Activated B cell treated with CpG ODN at 0.5 μM for 24 hours (primary cell): Measurements from ENCODE around the gene MCUR1. TPM values are rescaled to one million over a fixed set of nuclear protein-coding genes. Genes with fewer than 3 reads are reported as not detected.
"Not testable (repeated sequence)": the region's sequence is repeated elsewhere in the genome, so short reads cannot be mapped to it uniquely, and the experiment has no call there.

Source experiments
- ATAC-seq: fragments of 200-7000 bp; cut with Tn5 transposase; one replicate; pipeline ENCODE4 v1.10.0; 2021; ENCODE audit warnings: low read depth, mild to moderate bottlenecking, moderate library complexity
- CTCF ChIA-PET: fragments of 350-600 bp; sonication (Branson Sonifier 250); formaldehyde crosslinking; loops from one replicate; lab custom pipeline; 2021; ENCODE audit warnings: antibody characterized with exemption; lab: Charles Lee
- POLR2A ChIA-PET: fragments of 350-600 bp; sonication (Branson Sonifier 250); formaldehyde crosslinking; loops from one replicate; lab custom pipeline; 2021; ENCODE audit warnings: antibody characterized with exemption; lab: Charles Lee
- DNase-seq: peaks from one replicate; pipeline ENCODE4 v3.0.0; 2022
- H3K27ac Mint-ChIP-seq: one replicate; pipeline ENCODE4 v1.8.0; 2020; ENCODE audit warnings: mixed read lengths
- H3K27me3 Mint-ChIP-seq: one replicate; pipeline ENCODE4 v1.8.0; 2021; ENCODE audit warnings: mixed read lengths
- H3K36me3 Mint-ChIP-seq: one replicate; pipeline ENCODE4 v1.8.0; 2021; ENCODE audit warnings: low read depth, mixed read lengths
- H3K4me1 Mint-ChIP-seq: one replicate; pipeline ENCODE4 v1.8.0; 2021; ENCODE audit warnings: mixed read lengths
- H3K4me3 Mint-ChIP-seq: one replicate; pipeline ENCODE4 v1.8.0; 2020; ENCODE audit warnings: mild to moderate bottlenecking, mixed read lengths
- H3K9me3 Mint-ChIP-seq: one replicate; pipeline ENCODE4 v1.8.0; 2020; ENCODE audit warnings: mixed read lengths
- CTCF ChIP-seq: fragments of 200-600 bp; IDR thresholded peaks from one replicate; pipeline ENCODE4 v1.8.0; 2022; ENCODE audit warnings: antibody characterized with exemption, mild to moderate bottlenecking
- intact Hi-C: fragments of 100-400 bp; cut with micrococcal nuclease; formaldehyde crosslinking; loops from one replicate; pipeline ENCODE4 v1.15.1; 2024
- total RNA-seq: library from RNA; stranded (reverse); gene quantifications from 2 replicates; pipeline ENCODE4 v1.2.3, GENCODE V29; 2022

MCUR1 gene
- 13.6 and 14.1 TPM in 2 replicates for total RNA-seq

- Mint-ChIP-seq H3K36me3 (peaks cover 4% of the 10 kb centered on the region), H3K9me3 (no peaks in the 10 kb centered on the region), H3K27me3 (no peaks in the 10 kb centered on the region), H3K4me3 (peak within 1 kb of the TSS; percentile 91), H3K4me1 (peaks cover 32% of the 10 kb centered on the region), H3K27ac (peak within 1 kb of the TSS; percentile 87)
- POLR2A ChIA-PET: interaction anchor here (0.6 to 2.2 kb wide), 15 partner anchors 9 to 1431 kb away, joined by 3 to 16 read pairs (median 3); partner anchors contain the start of genes NOL7, RANBP9 and SIRT5
- intact Hi-C loops: loop anchor here (1.0 to 10.0 kb wide), 10 partner anchors 58 to 1510 kb away; partner anchors contain the start of genes CD83, GFOD1, JARID2 and NOL7
- CTCF ChIA-PET: interaction anchor here (1.0 kb wide), 2 partner anchors 199 to 309 kb away, joined by 3 read pairs; partner anchors contain the start of gene NOL7
- DNase-seq (peak; percentile 81), ATAC-seq (peak; percentile 83)
- TF ChIP-seq CTCF: no peak
These were observed at the start of gene MCUR1 for GRCh38 chr6:13814176-13814937. Gene MCUR1, minus strand, starts transcription at chr6:13814557. Its CDS starts 128 bp downstream, at chr6:13814429.

GRCh38 chr6:13863699-13864155 lies 49.4 kb upstream of the MCUR1 start:
- Mint-ChIP-seq H3K27me3 (peaks cover 36% of the 10 kb centered on the region), H3K36me3 (no peaks in the 10 kb centered on the region), H3K4me3 (no peak overlapping the region), H3K4me1 (peaks cover 7% of the 10 kb centered on the region), H3K27ac (no peak overlapping the region), H3K9me3 (peaks cover 4% of the 10 kb centered on the region)
- ChIA-PET CTCF (interaction anchor here (1.1 kb wide), 1 partner anchor 10 kb away, joined by 3 read pairs; no protein-coding TSS in a partner anchor), POLR2A (no interaction called here)
- ATAC-seq (no peak), DNase-seq (no peak)
- TF ChIP-seq CTCF: no peak
- intact Hi-C loops: no loop called here

GRCh38 chr6:13860556-13861185 lies 46.3 kb upstream of the MCUR1 start:
- H3K36me3 Mint-ChIP-seq, H3K9me3 Mint-ChIP-seq, POLR2A ChIA-PET, intact Hi-C loops, ATAC-seq, DNase-seq, H3K27ac Mint-ChIP-seq: not testable (repeated sequence)
- Mint-ChIP-seq H3K4me1 (peaks cover 13% of the 10 kb centered on the region), H3K27me3 (peaks cover 43% of the 10 kb centered on the region), H3K4me3 (peak overlapping the region; percentile 38)
- CTCF ChIA-PET: interaction anchor here (1.6 kb wide), 1 partner anchor 13 kb away, joined by 4 read pairs; no protein-coding TSS in a partner anchor

GRCh38 chr6:13859871-13860555 lies 45.7 kb upstream of the MCUR1 start:
- POLR2A ChIA-PET: no interaction called here
- TF ChIP-seq CTCF: no peak
- Mint-ChIP-seq H3K9me3 (peaks cover 4% of the 10 kb centered on the region), H3K4me1 (peaks cover 11% of the 10 kb centered on the region), H3K27me3 (peaks cover 41% of the 10 kb centered on the region), H3K4me3 (peak overlapping the region; percentile 38), H3K36me3 (no peaks in the 10 kb centered on the region), H3K27ac (no peak overlapping the region)
- peak; percentile 18 for DNase-seq
- CTCF ChIA-PET: no interaction called here
- intact Hi-C loops: no loop called here
- ATAC-seq: no peak

- Mint-ChIP-seq H3K4me1 (peaks cover 10% of the 10 kb centered on the region), H3K27ac (no peak overlapping the region), H3K9me3 (no peaks in the 10 kb centered on the region), H3K36me3 (no peaks in the 10 kb centered on the region), H3K27me3 (peaks cover 17% of the 10 kb centered on the region), H3K4me3 (no peak overlapping the region)
- no peak for TF ChIP-seq CTCF
- intact Hi-C loops: no loop called here
- CTCF ChIA-PET: no interaction called here
- POLR2A ChIA-PET: interaction anchor here (0.6 kb wide), 1 partner anchor 16 kb away, joined by 4 read pairs; no protein-coding TSS in a partner anchor
- DNase-seq (no peak), ATAC-seq (no peak)
These were observed 40.4 kb upstream of the MCUR1 start for GRCh38 chr6:13854716-13855250.
